ENCODE results near the gene DUSP19. TPM values are rescaled to one million over a fixed set of nuclear protein-coding genes. Genes with fewer than 3 reads are reported as not detected.

The DUSP19 gene
- total and polyA plus RNA-seq, 2 donors (not counting 1 experiment from before 2014, with no cell fraction given), result 0.13 to 1.7 TPM

GRCh38 chr2:183112577-183112976 is 34.0 kb downstream of the DUSP19 start:
- Histone ChIP-seq H3K36me3 (replicated peaks in 1 of 2; ENCODE audit: control extremely low read depth in 1 of 2, control insufficient read depth in 1 of 2, extremely low read depth in 1 of 2, insufficient read depth in 2 of 2, low read length in 1 of 2) (no peaks in the 10 kb centered on the region), H3K27ac (ENCODE audit: low read length in 2 of 2) (no peak overlapping the region), H4K20me1 (ENCODE audit: control insufficient read depth, insufficient read depth, low read length, poor library complexity, severe bottlenecking) (no peaks in the 10 kb centered on the region), H3K4me1 (ENCODE audit: control insufficient read depth in 2 of 2, insufficient read depth in 2 of 2, low read length in 2 of 2) (no peaks in the 10 kb centered on the region), H3K4me3 (ENCODE audit: control extremely low read depth in 1 of 5, extremely low read depth in 1 of 5, insufficient read depth in 1 of 5, low read depth in 2 of 5, low read length in 4 of 5) (no peak overlapping the region), H3K4me2 (replicated peaks; ENCODE audit: low read depth, low read length, poor library complexity, severe bottlenecking) (no peak overlapping the region), H3K9ac (ENCODE audit: low read length) (no peak overlapping the region), H3K27me3 (replicated peaks in 1 of 4; ENCODE audit: control extremely low read depth in 1 of 4, control insufficient read depth in 3 of 4, insufficient read depth in 4 of 4, low read length in 3 of 4) (peaks cover 0 to 5% (median 1%) of the 10 kb centered on the region in 4 experiments), H2AFZ (ENCODE audit: insufficient read depth, low read depth, low read length, poor library complexity, severe bottlenecking) (no peak overlapping the region), H3K79me2 (ENCODE audit: control insufficient read depth, insufficient read depth, low read length) (no peaks in the 10 kb centered on the region), H3K9me3 (ENCODE audit: control extremely low read depth in 1 of 3, control insufficient read depth in 2 of 3, insufficient read depth in 1 of 3, low read length in 2 of 3) (no peaks in the 10 kb centered on the region)
- intact Hi-C loops (cut with micrococcal nuclease), result no loop called here
- Mint-ChIP-seq H3K27ac (no peak overlapping the region), H3K4me1 (no peaks in the 10 kb centered on the region), H3K27me3 (peaks cover 23% of the 10 kb centered on the region), H3K9me3 (ENCODE audit: insufficient read depth) (no peaks in the 10 kb centered on the region), H3K4me3 (no peak overlapping the region)
- WGBS (ENCODE audit: insufficient coverage), result no CpG with 5 or more reads among the region's 3 CpGs
- POLR2A ChIA-PET, result no interaction called here
- ATAC-seq (ENCODE audit: low read depth), result no peak
- CTCF ChIA-PET, result no interaction called here
- TF ChIP-seq EZH2 (IDR thresholded peaks at IDR 0.05; ENCODE audit: borderline replicate concordance, insufficient read depth, low read depth, low read length, poor library complexity, severe bottlenecking), result no peak
- TF ChIP-seq CTCF (IDR thresholded peaks at IDR 0.05), result no peak
- no peak for DNase-seq

- H3K27ac Mint-ChIP-seq, result no peak overlapping the region
- WGBS (ENCODE audit: insufficient coverage), result 90% methylated on average over 2 of the region's 2 CpGs
These were observed 35.1 kb downstream of the DUSP19 start for GRCh38 chr2:183113630-183114029.

More at GRCh38 chr2:183113630-183114029, 35.1 kb downstream of the DUSP19 start:
- Histone ChIP-seq H2AFZ (ENCODE audit: insufficient read depth, low read depth, low read length, poor library complexity, severe bottlenecking) (no peak overlapping the region), H3K4me3 (ENCODE audit: control extremely low read depth in 1 of 5, extremely low read depth in 1 of 5, insufficient read depth in 1 of 5, low read depth in 2 of 5, low read length in 4 of 5) (no peak overlapping the region), H3K9ac (ENCODE audit: low read length) (no peak overlapping the region), H3K79me2 (ENCODE audit: control insufficient read depth, insufficient read depth, low read length) (no peaks in the 10 kb centered on the region), H3K4me2 (replicated peaks; ENCODE audit: low read depth, low read length, poor library complexity, severe bottlenecking) (no peak overlapping the region), H3K27me3 (replicated peaks in 1 of 4; ENCODE audit: control extremely low read depth in 1 of 4, control insufficient read depth in 3 of 4, insufficient read depth in 4 of 4, low read length in 3 of 4) (peaks cover 0 to 5% (median 3%) of the 10 kb centered on the region in 4 experiments), H3K4me1 (ENCODE audit: control insufficient read depth in 2 of 2, insufficient read depth in 2 of 2, low read length in 2 of 2) (no peaks in the 10 kb centered on the region), H3K9me3 (ENCODE audit: control extremely low read depth in 1 of 3, control insufficient read depth in 2 of 3, insufficient read depth in 1 of 3, low read length in 2 of 3) (no peaks in the 10 kb centered on the region), H3K27ac (ENCODE audit: low read length in 2 of 2) (no peak overlapping the region), H4K20me1 (ENCODE audit: control insufficient read depth, insufficient read depth, low read length, poor library complexity, severe bottlenecking) (no peaks in the 10 kb centered on the region), H3K36me3 (replicated peaks in 1 of 2; ENCODE audit: control extremely low read depth in 1 of 2, control insufficient read depth in 1 of 2, extremely low read depth in 1 of 2, insufficient read depth in 2 of 2, low read length in 1 of 2) (no peaks in the 10 kb centered on the region)
- no peak for TF ChIP-seq CTCF (IDR thresholded peaks at IDR 0.05)
- no peak for TF ChIP-seq EZH2 (IDR thresholded peaks at IDR 0.05; ENCODE audit: borderline replicate concordance, insufficient read depth, low read depth, low read length, poor library complexity, severe bottlenecking)
- peaks cover 26% of the 10 kb centered on the region for H3K27me3 Mint-ChIP-seq
- H3K9me3 Mint-ChIP-seq (ENCODE audit: insufficient read depth), result no peaks in the 10 kb centered on the region
- ATAC-seq (ENCODE audit: low read depth), result no peak
- no peak for DNase-seq
- intact Hi-C loops (cut with micrococcal nuclease), result no loop called here
- H3K4me1 Mint-ChIP-seq, result no peaks in the 10 kb centered on the region
- ChIA-PET POLR2A (no interaction called here), CTCF (interaction anchor here (0.6 kb wide), 1 partner anchor 15 kb away, joined by 4 read pairs; no protein-coding TSS in a partner anchor)
- no peak overlapping the region for H3K4me3 Mint-ChIP-seq

Data from B cell (primary cell).